Retinal pigment epithelial cell (primary cell): ENCODE measurements around the gene RNASE12.
A peak's percentile ranks its signal among the peaks of the same experiment; 100 is the strongest.

ENCODE experiments used
- DNase-seq: peaks from one replicate; pipeline ENCODE4 v3.0.0-alpha.2; 2010; ENCODE audit warnings: low read depth
- H3K4me3 ChIP-seq: 2 replicates; pipeline ENCODE4 v1.5.1; 2011; ENCODE audit warnings: mild to moderate bottlenecking, low read length, control low read depth, moderate library complexity
- TF ChIP-seq, protein P1 (sequence below): conservative IDR thresholded peaks from 2 replicates; pipeline ENCODE4 v1.5.1; 2011; ENCODE audit warnings: low read depth, low read length, control low read depth, inconsistent platforms

RNASE12 gene

DNA sequence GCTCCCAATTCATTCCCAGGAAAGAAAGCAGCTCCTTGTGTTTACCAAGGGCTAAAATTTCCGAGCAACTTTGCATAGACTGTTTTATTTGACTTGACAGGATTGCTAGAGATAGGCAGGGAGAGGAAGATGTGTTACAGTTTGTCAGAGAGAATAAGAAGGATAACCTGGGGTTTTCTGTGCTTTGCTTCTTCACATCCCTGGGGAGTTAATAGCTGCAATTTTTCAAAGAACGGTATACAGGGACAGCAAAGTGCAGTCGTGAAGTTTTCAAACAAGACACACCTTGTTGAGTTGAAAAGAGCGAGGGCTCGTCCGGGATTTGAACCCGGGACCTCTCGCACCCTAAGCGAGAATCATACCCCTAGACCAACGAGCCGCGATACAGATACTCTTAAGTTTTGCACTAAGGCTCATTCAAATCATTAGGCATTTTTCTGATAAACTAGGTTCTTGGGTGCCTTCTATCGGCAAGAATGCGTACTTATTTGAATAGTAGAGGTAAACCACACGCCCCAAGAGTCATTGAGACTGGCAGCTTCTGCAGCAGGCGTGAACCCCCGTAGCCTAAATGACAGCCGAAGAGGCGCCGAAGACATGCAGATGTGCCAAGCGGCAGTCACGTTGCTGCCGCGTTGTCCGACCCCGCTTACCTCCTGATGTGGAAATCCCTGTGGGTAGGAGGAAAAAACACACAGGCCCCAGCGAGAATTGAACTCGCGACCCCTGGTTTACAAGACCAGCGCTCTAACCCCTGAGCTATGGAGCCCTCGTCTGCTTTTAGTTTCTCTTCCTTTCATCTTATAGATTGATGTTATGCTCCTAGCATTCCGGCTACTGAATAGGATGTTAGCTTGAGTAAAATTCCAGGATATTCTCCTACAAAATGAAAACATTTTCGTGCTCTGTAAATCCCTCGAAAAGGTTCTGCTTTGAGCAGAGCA is 22.2 kb upstream of the RNASE12 start:
- TF ChIP-seq, protein P1, sequence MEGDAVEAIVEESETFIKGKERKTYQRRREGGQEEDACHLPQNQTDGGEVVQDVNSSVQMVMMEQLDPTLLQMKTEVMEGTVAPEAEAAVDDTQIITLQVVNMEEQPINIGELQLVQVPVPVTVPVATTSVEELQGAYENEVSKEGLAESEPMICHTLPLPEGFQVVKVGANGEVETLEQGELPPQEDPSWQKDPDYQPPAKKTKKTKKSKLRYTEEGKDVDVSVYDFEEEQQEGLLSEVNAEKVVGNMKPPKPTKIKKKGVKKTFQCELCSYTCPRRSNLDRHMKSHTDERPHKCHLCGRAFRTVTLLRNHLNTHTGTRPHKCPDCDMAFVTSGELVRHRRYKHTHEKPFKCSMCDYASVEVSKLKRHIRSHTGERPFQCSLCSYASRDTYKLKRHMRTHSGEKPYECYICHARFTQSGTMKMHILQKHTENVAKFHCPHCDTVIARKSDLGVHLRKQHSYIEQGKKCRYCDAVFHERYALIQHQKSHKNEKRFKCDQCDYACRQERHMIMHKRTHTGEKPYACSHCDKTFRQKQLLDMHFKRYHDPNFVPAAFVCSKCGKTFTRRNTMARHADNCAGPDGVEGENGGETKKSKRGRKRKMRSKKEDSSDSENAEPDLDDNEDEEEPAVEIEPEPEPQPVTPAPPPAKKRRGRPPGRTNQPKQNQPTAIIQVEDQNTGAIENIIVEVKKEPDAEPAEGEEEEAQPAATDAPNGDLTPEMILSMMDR: peak; percentile 74
- DNase-seq: peak; percentile 85
- peak overlapping the region; percentile 69 for H3K4me3 ChIP-seq

DNA sequence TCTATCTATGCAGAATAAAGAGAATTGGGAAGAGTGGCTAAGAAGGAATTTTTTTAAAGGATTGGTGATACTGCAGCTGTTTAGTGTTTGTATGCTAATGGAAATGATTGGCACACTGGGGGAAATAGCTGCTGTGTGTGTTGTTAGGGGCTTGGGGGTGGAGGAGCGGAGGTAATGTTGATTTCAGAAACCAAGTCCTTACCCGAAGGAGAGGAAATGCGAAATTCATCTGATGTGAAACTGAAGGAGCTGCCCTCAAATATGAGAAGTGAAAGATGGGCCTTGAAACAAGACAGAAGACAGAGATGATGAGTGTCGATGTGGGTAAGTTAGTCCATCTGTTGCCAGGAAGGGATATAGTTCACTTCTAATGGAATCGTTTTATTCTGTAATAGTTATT is 21.2 kb upstream of the RNASE12 start:
- DNase-seq: no peak
- H3K4me3 ChIP-seq: no peak overlapping the region
- TF ChIP-seq, protein P1: no peak

DNA sequence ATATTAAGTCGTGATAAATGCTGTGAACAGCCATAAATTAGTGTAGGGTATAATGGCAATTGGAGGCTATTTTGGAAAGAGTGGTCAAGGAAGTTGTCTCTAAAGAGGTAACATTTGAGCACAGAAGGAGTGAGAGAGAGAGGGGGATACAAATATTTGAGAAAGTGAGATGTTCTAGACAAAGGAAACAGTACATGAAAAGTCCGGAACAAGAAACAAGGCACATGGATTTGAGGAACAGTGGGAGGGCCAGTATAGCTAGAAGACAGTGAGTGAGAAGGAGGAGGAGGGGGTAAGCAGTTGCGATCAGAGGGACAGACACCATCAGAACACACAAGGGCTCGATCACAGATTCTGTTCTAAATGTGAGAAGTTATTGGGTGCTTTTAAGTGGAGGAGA is 20.1 kb upstream of the RNASE12 start:
- DNase-seq: no peak
- H3K4me3 ChIP-seq: no peak overlapping the region
- TF ChIP-seq, protein P1: no peak

DNA sequence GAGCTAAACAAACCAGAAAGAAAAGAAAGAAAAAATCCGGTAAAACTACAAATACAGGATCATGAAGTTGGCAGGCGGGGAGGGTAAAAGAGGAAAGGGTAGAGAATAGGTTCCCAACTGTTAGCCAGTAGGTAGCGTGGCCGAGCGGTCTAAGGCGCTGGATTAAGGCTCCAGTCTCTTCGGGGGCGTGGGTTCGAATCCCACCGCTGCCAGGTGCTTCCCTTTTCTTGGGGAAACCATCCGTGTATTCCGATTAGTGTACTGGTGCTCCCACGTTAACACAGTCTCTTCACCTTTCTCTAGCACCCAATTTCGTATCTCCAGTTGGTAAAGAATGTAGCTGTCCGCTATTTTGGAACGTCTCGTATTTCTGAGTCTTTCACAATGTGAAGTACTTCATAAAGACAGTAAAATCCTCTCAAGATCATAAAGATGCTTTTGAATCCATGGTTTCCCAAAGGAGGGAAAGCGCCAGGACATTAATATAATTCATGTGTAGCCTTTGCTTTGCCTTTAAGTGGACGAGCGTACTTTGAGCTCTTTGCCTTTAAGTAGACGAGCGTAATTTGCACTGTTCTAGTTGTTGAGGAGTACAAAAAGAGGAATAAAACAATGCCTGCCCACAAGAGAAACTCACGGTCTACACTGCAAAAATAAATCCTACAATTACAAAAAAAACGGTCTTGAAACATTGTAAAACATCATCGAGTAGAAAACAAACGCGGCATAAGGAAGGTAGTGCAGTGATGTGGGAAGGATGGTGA is 19.0 kb upstream of the RNASE12 start:
- DNase-seq: no peak
- H3K4me3 ChIP-seq: peak overlapping the region; percentile 93
- TF ChIP-seq, protein P1: no peak

DNA sequence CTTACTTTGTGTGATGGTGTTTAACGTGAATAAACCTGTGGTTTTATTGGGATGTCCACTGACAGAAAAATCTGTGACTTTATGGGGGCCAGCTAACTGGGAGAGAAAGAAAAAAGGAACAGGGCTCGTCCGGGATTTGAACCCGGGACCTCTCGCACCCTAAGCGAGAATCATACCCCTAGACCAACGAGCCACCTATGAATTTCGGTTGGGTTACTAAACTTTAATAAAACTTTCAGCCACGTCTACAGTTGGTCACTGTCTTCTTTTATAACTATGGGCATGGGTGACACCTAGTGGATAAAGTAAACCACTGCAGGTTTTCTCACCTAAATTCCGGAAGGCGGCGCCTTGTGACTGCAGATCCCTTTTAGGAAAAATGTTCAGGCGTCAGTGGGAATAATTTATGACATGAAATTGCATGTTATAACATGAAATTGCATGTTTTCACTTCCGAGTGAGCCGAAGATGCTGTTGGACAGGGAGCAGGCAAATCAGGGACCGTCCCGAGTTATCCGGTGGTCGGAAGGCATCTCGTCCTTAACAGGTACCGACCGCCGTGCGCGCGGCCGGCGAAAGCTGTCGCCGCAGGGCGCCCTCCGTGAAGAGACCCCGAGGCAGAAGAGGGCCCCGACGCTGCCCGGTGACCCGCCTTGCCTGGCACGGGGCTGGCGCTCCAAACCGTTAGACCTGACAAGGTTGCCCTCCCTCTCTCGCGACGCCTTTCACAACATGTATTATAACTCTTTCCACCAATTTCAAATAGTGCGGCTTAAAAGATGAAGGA is 18.2 kb upstream of the RNASE12 start:
- peak; percentile 51 for DNase-seq
- TF ChIP-seq, protein P1: peak; percentile 87
- peak overlapping the region; percentile 93 for H3K4me3 ChIP-seq

DNA sequence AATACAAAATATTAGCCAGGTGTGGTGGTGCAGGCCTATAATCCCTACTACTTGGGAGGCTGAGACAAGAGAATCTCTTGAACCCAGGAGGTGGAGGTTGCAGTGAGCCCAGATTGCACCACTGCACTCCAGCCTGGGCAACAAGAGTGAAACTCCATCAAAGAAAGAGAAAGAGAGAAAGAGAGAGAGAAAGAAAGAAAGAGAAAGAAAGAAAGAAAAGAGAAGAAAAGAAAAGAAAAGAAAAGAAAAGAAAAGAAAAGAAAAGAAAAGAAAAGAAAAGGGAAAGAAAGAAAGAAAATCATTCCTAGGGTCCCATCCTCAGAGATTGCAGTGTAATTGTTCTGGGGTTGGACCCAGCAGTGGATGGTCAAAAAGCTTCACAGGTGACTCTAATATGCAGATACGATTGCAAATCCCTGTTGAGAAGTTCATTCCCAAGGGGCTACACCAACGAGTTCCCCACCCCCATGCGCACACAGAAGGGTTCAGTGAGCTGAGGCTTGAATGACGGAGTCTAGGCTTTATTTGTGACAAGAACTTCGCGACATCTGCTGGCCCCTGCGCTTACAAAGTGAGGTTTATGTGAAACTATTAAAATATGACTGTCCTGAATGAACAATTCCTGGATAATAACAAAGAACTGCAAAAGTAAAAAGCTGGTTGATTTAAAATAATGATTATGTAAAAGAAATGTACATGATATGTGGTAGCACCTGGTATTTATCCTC is 17.4 kb upstream of the RNASE12 start:
- no peak overlapping the region for H3K4me3 ChIP-seq
- TF ChIP-seq, protein P1: no peak
- no peak for DNase-seq
